Nephron (organoid): ENCODE data around the gene MFAP2.

Source experiments
- H3K27ac Mint-ChIP-seq, 3 experiments: 2 replicates each; pipeline ENCODE4 v1.8.0; 2020; ENCODE audit warnings: mixed read lengths in 3 of 3, mild to moderate bottlenecking in 2 of 3, moderate library complexity in 1 of 3
- H3K27me3 Mint-ChIP-seq: 2 replicates; pipeline ENCODE4 v1.8.0; 2021; ENCODE audit warnings: low read depth, mild to moderate bottlenecking, moderate library complexity, mixed read lengths
- H3K36me3 Mint-ChIP-seq: 2 replicates; pipeline ENCODE4 v1.8.0; 2020; ENCODE audit warnings: low read depth, mixed read lengths
- H3K4me1 Mint-ChIP-seq: 2 replicates; pipeline ENCODE4 v1.8.0; 2020; ENCODE audit warnings: mixed read lengths
- H3K4me3 Mint-ChIP-seq, 3 experiments: 2 replicates each; pipeline ENCODE4 v1.8.0; 2020; ENCODE audit warnings: mild to moderate bottlenecking in 3 of 3, mixed read lengths in 3 of 3, moderate library complexity in 2 of 3
- H3K9me3 Mint-ChIP-seq: 2 replicates; pipeline ENCODE4 v1.8.0; 2020; ENCODE audit warnings: mixed read lengths
- TF ChIP-seq, protein P1 (sequence below), 3 experiments: fragments of 200-600 bp; sonication (generic); IDR thresholded peaks; one replicate each; pipeline ENCODE4 v1.5.0; 2021; ENCODE audit warnings: antibody characterized with exemption in 3 of 3; ENCODE audit not compliant: unreplicated experiment in 3 of 3

The MFAP2 gene

DNA sequence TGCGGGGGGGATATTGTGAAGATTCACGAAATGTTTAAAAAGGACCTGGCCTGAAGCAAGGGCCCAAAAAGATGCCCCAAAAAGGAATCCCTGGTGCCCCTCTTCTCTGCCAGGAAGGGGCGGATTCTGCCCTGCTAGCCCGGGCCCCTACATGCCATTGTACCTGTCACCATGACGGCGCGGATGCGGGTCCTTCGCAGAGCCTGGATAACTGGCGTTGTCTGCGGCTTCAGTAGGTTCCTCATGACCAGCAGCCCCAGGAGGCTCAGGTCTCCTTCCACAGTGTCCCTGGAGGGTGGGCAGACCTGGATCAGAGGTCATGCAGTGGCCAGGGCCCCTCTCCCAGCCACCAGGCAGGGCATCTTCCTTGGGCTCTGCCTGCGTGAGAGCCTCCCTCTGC lies 11.2 kb upstream of the MFAP2 start:
- TF ChIP-seq, protein P1, sequence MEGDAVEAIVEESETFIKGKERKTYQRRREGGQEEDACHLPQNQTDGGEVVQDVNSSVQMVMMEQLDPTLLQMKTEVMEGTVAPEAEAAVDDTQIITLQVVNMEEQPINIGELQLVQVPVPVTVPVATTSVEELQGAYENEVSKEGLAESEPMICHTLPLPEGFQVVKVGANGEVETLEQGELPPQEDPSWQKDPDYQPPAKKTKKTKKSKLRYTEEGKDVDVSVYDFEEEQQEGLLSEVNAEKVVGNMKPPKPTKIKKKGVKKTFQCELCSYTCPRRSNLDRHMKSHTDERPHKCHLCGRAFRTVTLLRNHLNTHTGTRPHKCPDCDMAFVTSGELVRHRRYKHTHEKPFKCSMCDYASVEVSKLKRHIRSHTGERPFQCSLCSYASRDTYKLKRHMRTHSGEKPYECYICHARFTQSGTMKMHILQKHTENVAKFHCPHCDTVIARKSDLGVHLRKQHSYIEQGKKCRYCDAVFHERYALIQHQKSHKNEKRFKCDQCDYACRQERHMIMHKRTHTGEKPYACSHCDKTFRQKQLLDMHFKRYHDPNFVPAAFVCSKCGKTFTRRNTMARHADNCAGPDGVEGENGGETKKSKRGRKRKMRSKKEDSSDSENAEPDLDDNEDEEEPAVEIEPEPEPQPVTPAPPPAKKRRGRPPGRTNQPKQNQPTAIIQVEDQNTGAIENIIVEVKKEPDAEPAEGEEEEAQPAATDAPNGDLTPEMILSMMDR (IDR thresholded peaks at IDR 0.05; ENCODE audit: unreplicated experiment in 3 of 3) = no peak
- Mint-ChIP-seq H3K27me3 (no peaks in the 10 kb centered on the region), H3K4me1 (no peaks in the 10 kb centered on the region), H3K27ac (no peak overlapping the region), H3K9me3 (no peaks in the 10 kb centered on the region), H3K36me3 (no peaks in the 10 kb centered on the region), H3K4me3 (no peak overlapping the region)

GRCh38 chr1:16989676-16990391 lies 9.4 kb upstream of the MFAP2 start:
- no peak overlapping the region for H3K27ac Mint-ChIP-seq
- no peaks in the 10 kb centered on the region for H3K36me3 Mint-ChIP-seq
- no peaks in the 10 kb centered on the region for H3K27me3 Mint-ChIP-seq
- no peak overlapping the region for H3K4me3 Mint-ChIP-seq
- peaks cover under 1% of the 10 kb centered on the region for H3K4me1 Mint-ChIP-seq
- TF ChIP-seq, protein P1 (IDR thresholded peaks at IDR 0.05; ENCODE audit: unreplicated experiment in 3 of 3) = no peak
- H3K9me3 Mint-ChIP-seq = no peaks in the 10 kb centered on the region

- no peaks in the 10 kb centered on the region for H3K36me3 Mint-ChIP-seq
- TF ChIP-seq, protein P1 (IDR thresholded peaks at IDR 0.05; ENCODE audit: unreplicated experiment in 3 of 3) = no peak
- no peak overlapping the region for H3K27ac Mint-ChIP-seq
- H3K9me3 Mint-ChIP-seq = no peaks in the 10 kb centered on the region
- H3K27me3 Mint-ChIP-seq = no peaks in the 10 kb centered on the region
- H3K4me1 Mint-ChIP-seq = peaks cover 12% of the 10 kb centered on the region
- H3K4me3 Mint-ChIP-seq = no peak overlapping the region
Measured at GRCh38 chr1:16988210-16988609, 7.8 kb upstream of the MFAP2 start.

DNA sequence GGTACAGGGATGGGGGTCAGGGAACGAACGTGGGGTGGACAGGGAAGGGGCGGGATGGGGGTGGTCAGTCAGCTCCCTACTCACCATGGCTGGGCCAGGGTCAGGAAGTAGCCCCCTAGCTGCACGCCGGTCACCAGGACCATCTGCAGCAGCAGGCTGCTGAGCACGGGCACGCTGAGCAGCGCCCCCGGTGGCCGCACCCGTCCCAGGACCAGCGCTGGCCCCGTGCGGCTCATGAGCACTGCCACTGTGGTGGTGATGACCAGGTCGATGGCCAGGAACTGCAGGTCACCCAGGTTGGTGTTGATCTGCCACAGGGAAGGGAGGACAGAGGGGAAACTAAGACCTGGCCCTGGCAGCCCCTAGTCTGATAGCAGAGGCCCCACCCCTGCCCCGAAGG lies 6.5 kb upstream of the MFAP2 start:
- peaks cover 5% of the 10 kb centered on the region for H3K27me3 Mint-ChIP-seq
- no peaks in the 10 kb centered on the region for H3K36me3 Mint-ChIP-seq
- H3K9me3 Mint-ChIP-seq = no peaks in the 10 kb centered on the region
- TF ChIP-seq, protein P1 (IDR thresholded peaks at IDR 0.05; ENCODE audit: unreplicated experiment in 3 of 3) = peak; percentile 19 to 52 (median 27)
- H3K27ac Mint-ChIP-seq = no peak overlapping the region
- H3K4me3 Mint-ChIP-seq = no peak overlapping the region
- peaks cover 17% of the 10 kb centered on the region for H3K4me1 Mint-ChIP-seq

DNA sequence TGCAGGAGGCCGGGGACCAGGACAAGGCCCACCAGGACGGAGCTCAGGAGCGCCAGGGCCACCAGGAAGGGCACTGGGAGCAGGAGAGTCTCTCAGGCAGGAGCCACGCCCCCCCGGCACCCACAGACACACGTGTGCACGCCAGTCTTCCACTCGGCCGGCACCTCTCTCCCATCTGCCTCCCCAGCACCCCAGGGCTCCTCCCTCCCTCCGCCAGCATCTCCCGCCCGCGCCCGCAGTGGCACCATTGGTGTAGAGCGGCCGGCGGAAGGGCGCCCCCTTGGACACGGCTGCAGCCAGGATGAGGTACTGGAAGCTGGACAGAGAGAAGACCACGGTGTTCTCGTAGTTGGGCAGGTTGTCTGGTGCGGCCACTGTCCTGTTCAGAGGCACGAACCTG lies 6.1 kb upstream of the MFAP2 start:
- Mint-ChIP-seq H3K36me3 (no peaks in the 10 kb centered on the region), H3K27me3 (peaks cover 5% of the 10 kb centered on the region), H3K4me1 (peaks cover 19% of the 10 kb centered on the region), H3K27ac (no peak overlapping the region), H3K4me3 (no peak overlapping the region), H3K9me3 (no peaks in the 10 kb centered on the region)
- TF ChIP-seq, protein P1 (IDR thresholded peaks at IDR 0.05; ENCODE audit: unreplicated experiment in 3 of 3) = no peak

DNA sequence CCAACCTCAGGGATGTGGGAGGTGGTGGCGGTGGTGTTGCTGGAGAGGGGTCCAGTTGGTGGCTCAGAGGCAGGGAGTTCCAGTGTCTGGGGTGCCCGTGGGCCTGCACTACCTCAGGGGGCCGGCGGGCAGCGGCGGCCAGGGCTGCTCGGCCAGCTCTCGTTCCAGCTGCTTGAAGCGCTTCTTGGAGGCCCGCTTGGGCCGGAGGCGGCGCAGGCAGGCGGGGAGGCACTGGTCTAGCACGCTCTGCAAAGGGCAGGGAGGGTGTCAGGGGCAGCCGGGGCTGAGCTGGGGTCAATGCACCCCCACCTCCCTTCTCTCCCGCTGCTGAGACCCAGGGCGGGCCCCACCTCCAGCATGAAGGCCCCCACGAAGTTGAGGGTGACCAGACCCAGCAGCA lies 5.7 kb upstream of the MFAP2 start:
- Mint-ChIP-seq H3K4me3 (no peak overlapping the region), H3K27me3 (peaks cover 9% of the 10 kb centered on the region), H3K4me1 (peaks cover 23% of the 10 kb centered on the region), H3K36me3 (no peaks in the 10 kb centered on the region), H3K27ac (no peak overlapping the region), H3K9me3 (no peaks in the 10 kb centered on the region)
- TF ChIP-seq, protein P1 (IDR thresholded peaks at IDR 0.05; ENCODE audit: unreplicated experiment in 3 of 3) = no peak
